SU-DHL-6 (cell line): ENCODE results near the gene KIF12.

Experiments
- EZH2phosphoT487 ChIP-seq: fragments of 200-600 bp; sonication (generic), shearing (Covaris generic); conservative IDR thresholded peaks from 2 replicates; pipeline ENCODE4 v1.6.1; 2018; ENCODE audit warnings: mild to moderate bottlenecking, antibody characterized with exemption, low read length, moderate library complexity, mixed read lengths
- TF ChIP-seq, protein P1 (sequence below): fragments of 200-600 bp; sonication (generic); IDR thresholded peaks from one replicate; pipeline ENCODE4 v1.5.1; 2017; ENCODE audit warnings: antibody characterized with exemption, mild to moderate bottlenecking, low read length, moderate library complexity; ENCODE audit not compliant: insufficient read depth, poor library complexity, severe bottlenecking

DNA sequence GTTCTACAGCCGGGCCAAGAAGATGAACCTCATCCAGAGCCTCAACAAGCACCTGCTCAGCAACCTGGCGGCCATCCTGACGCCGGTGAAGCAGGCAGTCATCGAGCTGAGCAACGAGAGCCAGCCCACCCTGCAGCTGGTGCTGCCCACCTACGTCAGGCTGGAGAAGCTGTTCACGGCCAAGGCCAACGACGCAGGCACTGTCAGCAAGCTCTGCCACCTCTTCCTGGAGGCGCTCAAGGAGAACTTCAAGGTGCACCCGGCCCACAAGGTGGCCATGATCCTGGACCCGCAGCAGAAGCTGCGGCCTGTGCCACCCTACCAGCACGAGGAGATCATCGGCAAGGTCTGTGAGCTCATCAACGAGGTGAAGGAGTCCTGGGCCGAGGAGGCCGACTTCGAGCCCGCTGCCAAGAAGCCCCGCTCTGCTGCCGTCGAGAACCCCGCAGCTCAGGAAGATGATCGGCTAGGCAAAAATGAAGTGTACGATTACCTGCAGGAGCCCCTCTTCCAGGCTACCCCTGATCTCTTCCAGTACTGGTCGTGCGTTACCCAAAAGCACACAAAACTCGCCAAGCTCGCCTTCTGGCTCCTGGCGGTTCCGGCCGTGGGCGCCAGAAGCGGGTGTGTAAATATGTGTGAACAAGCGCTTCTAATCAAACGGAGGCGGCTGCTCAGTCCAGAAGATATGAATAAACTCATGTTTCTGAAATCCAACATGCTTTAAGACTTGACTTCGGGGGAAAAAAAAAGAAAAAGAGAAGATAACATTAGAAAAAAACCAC, 49.5 kb downstream of the KIF12 start:
- TF ChIP-seq, protein P1, sequence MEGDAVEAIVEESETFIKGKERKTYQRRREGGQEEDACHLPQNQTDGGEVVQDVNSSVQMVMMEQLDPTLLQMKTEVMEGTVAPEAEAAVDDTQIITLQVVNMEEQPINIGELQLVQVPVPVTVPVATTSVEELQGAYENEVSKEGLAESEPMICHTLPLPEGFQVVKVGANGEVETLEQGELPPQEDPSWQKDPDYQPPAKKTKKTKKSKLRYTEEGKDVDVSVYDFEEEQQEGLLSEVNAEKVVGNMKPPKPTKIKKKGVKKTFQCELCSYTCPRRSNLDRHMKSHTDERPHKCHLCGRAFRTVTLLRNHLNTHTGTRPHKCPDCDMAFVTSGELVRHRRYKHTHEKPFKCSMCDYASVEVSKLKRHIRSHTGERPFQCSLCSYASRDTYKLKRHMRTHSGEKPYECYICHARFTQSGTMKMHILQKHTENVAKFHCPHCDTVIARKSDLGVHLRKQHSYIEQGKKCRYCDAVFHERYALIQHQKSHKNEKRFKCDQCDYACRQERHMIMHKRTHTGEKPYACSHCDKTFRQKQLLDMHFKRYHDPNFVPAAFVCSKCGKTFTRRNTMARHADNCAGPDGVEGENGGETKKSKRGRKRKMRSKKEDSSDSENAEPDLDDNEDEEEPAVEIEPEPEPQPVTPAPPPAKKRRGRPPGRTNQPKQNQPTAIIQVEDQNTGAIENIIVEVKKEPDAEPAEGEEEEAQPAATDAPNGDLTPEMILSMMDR: no peak
- no peak for TF ChIP-seq EZH2phosphoT487
